HG02610 (cell line): Measurements from ENCODE around the gene KRTAP19-1.

Experiments used
- ATAC-seq: cut with Tn5 transposase; IDR thresholded peaks from one replicate; pipeline ENCODE4 v1.9.1; 2021; ENCODE audit warnings: mild to moderate bottlenecking, moderate library complexity; ENCODE audit not compliant: unreplicated experiment

The KRTAP19-1 gene

DNA sequence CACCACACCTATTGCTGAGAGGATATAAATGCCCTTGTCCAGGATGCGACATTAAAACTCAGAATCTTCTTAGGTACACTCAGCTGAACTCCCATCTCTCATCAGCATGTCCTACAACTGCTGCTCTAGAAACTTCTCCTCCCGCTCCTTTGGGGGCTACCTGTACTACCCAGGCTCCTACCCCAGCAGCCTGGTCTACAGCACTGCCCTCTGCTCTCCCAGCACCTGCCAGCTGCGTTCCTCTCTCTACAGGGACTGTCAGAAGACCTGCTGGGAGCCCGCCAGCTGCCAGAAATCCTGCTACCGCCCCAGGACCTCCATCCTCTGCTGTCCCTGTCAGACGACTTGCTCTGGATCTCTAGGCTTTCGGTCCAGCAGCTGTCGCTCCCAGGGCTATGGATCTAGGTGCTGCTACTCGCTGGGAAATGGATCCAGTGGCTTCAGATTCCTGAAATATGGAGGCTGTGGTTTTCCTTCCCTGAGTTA is 50.0 kb downstream of the KRTAP19-1 start, which contains the start of gene KRTAP13-4:
KRTAP13-4 (plus strand) TSS at position 51 of the 486 bp plus-strand sequence; CDS start at position 107, 56 bp downstream.
- ATAC-seq: no peak
